MCF 10A (cell line): Measurements from ENCODE around the gene TATDN2. TPM values are rescaled to one million over a fixed set of nuclear protein-coding genes. Genes with fewer than 3 reads are reported as not detected.

Experiments
- BruUV-seq: library from RNA; stranded (reverse); fragments of 400-500 nt; replicated peaks from 2 replicates; lab custom pipeline; 2021; lab: Mats Ljungman, UMichigan
- CTCF ChIA-PET: fragments of 300-600 bp; sonication (Branson Sonifier 250); formaldehyde crosslinking; extraction: SDS; loops from one replicate; lab custom pipeline; 2021; ENCODE audit warnings: antibody characterized with exemption, inconsistent platforms; lab: Yijun Ruan, JAX
- POLR2A ChIA-PET: fragments of 300-600, 350-650 bp; sonication (Branson Sonifier 250); formaldehyde crosslinking; extraction: SDS; loops from one replicate; lab custom pipeline; 2020; ENCODE audit warnings: antibody characterized with exemption, inconsistent platforms; lab: Yijun Ruan, JAX
- DNase-seq: peaks from one replicate; pipeline ENCODE4 v3.0.0-alpha.2; 2018; ENCODE audit not compliant: unreplicated experiment
- H3K27ac Mint-ChIP-seq: one replicate; pipeline ENCODE4 v1.8.0; 2022; ENCODE audit warnings: mild to moderate bottlenecking, low read depth, mixed read lengths; ENCODE audit not compliant: unreplicated experiment
- H3K27me3 Mint-ChIP-seq: one replicate; pipeline ENCODE4 v1.8.0; 2022; ENCODE audit warnings: mixed read lengths; ENCODE audit not compliant: insufficient read depth, unreplicated experiment
- H3K36me3 Mint-ChIP-seq: one replicate; pipeline ENCODE4 v1.8.0; 2022; ENCODE audit warnings: mild to moderate bottlenecking, moderate library complexity, mixed read lengths; ENCODE audit not compliant: insufficient read depth, unreplicated experiment
- H3K4me1 Mint-ChIP-seq: one replicate; pipeline ENCODE4 v1.8.0; 2022; ENCODE audit warnings: mixed read lengths; ENCODE audit not compliant: insufficient read depth, unreplicated experiment
- H3K4me3 Mint-ChIP-seq: one replicate; pipeline ENCODE4 v1.8.0; 2022; ENCODE audit warnings: mild to moderate bottlenecking, moderate library complexity, mixed read lengths; ENCODE audit not compliant: unreplicated experiment
- H3K9me3 Mint-ChIP-seq: one replicate; pipeline ENCODE4 v1.8.0; 2022; ENCODE audit warnings: mixed read lengths; ENCODE audit not compliant: unreplicated experiment
- intact Hi-C: fragments of 100-400 bp; cut with micrococcal nuclease; formaldehyde crosslinking; loops from 2 replicates; pipeline ENCODE4 v1.14.1; 2022
- total RNA-seq: library from RNA; stranded (reverse); gene quantifications from 2 replicates; pipeline ENCODE4 v1.2.3, GENCODE V29; 2022
- TF ChIP-seq, protein P1 (sequence below): fragments of 200-600 bp; IDR thresholded peaks from one replicate; pipeline ENCODE4 v1.8.0; 2022; ENCODE audit warnings: antibody characterized with exemption, mild to moderate bottlenecking; ENCODE audit not compliant: unreplicated experiment

Gene TATDN2
- total RNA-seq, 1 experiment from 2014 or later: 25.9 TPM

DNA sequence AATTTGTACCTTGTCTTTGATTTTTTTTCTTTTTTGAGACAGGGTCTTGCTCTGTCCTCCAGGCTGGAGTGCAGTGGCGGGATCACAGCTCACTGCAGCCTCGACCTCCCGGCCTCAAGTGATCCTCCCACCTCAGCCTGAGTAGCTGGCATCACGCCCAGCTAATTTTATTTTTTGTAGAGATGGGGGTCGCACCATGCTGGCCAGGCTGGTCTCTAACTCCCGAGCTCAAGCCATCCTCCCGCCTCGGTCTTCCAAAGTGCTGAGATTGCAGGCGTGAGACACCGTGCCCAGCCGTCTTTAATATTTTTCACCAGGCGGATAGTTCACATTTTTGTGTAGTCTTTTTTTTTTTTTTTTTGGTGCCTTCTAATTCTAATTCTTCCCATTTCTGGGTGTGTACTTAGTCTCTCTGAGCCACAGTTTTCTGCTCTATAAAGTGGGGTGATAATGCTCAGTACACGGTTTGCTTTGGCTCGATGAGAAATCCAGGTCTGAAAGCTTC lies 528 bp upstream of the TATDN2 start:
- BruUV-seq: no TSS peak
- intact Hi-C loops: no loop called here
- ChIA-PET CTCF (interaction anchor here (0.6 to 1.1 kb wide), 4 partner anchors 56 to 515 kb away, joined by 3 to 7 read pairs (median 4); no protein-coding TSS in a partner anchor), POLR2A (interaction anchor here (0.6 to 1.9 kb wide), 20 partner anchors 8 to 454 kb away, joined by 3 to 18 read pairs (median 4); partner anchors contain the start of genes ARPC4, FANCD2, SEC13 and VHL)
- H3K4me3 Mint-ChIP-seq: peak overlapping the region; percentile 90
- H3K36me3 Mint-ChIP-seq: peaks cover 21% of the 10 kb centered on the region
- peaks cover 32% of the 10 kb centered on the region for H3K4me1 Mint-ChIP-seq
- H3K27ac Mint-ChIP-seq: no peak overlapping the region
- TF ChIP-seq, protein P1, sequence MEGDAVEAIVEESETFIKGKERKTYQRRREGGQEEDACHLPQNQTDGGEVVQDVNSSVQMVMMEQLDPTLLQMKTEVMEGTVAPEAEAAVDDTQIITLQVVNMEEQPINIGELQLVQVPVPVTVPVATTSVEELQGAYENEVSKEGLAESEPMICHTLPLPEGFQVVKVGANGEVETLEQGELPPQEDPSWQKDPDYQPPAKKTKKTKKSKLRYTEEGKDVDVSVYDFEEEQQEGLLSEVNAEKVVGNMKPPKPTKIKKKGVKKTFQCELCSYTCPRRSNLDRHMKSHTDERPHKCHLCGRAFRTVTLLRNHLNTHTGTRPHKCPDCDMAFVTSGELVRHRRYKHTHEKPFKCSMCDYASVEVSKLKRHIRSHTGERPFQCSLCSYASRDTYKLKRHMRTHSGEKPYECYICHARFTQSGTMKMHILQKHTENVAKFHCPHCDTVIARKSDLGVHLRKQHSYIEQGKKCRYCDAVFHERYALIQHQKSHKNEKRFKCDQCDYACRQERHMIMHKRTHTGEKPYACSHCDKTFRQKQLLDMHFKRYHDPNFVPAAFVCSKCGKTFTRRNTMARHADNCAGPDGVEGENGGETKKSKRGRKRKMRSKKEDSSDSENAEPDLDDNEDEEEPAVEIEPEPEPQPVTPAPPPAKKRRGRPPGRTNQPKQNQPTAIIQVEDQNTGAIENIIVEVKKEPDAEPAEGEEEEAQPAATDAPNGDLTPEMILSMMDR: no peak
- no peak for DNase-seq
- no peaks in the 10 kb centered on the region for H3K9me3 Mint-ChIP-seq
- H3K27me3 Mint-ChIP-seq: no peaks in the 10 kb centered on the region

DNA sequence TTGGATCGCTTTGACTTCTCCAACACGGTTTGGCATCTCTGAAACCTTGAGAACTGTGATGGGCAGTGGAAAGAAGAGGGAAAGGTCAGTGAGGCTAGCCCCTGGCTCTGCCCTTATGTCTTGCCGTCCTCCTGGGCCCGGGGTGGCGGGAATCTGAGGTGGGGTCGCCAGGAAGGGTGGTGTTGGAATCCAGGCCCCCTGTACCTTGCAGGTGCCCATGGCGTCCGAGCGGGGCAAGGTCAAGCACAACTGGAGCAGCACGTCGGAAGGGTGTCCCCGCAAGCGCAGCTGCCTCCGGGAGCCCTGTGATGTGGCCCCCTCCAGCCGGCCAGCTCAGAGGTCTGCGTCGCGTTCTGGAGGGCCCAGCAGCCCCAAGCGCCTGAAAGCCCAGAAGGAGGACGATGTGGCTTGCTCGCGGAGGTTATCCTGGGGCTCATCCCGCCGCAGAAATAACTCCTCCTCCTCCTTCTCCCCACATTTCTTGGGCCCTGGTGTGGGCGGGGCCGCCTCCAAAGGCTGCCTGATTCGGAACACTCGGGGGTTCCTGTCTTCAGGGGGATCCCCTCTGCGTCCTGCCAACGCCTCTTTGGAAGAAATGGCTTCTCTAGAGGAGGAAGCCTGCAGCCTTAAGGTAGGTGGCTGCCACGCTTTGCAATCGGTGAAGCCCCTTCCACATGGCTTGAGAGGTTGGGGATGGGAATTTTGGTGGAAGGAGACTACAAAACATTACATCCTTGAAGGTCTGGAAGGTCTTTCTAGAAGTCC lies 907 bp downstream of the TATDN2 start:
- Mint-ChIP-seq H3K9me3 (no peaks in the 10 kb centered on the region), H3K27me3 (no peaks in the 10 kb centered on the region), H3K36me3 (peaks cover 32% of the 10 kb centered on the region), H3K27ac (peak overlapping the region; percentile 69), H3K4me3 (peak overlapping the region; percentile 90), H3K4me1 (peaks cover 32% of the 10 kb centered on the region)
- peak; percentile 48 for DNase-seq
- intact Hi-C loops: no loop called here
- ChIA-PET POLR2A (interaction anchor here (0.6 to 1.9 kb wide), 11 partner anchors 10 to 397 kb away, joined by 3 to 18 read pairs (median 4); partner anchors contain the start of genes SEC13 and VHL), CTCF (no interaction called here)
- no TSS peak for BruUV-seq
- TF ChIP-seq, protein P1: no peak

DNA sequence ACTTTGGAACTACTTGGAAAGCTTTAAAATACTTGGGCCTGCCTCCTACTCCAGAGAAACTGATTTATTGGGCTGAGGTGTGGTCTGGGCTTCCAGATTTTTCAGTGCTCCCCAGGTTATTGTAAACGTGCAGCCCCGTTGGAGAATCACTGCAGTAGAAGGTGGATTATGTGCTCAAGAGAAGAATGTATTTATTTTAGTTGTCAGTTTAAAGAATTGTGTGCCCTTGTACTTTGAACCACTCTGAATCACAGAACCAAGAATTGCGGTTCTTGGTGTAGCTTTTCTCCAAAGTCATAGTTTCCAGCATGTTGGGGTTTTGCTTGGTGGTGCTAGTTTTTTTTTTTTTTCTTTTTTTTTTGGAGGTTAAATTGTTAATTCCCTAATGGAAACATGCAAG lies 1.6 kb downstream of the TATDN2 start:
- Mint-ChIP-seq H3K4me3 (peak overlapping the region; percentile 90), H3K36me3 (peaks cover 31% of the 10 kb centered on the region), H3K9me3 (no peaks in the 10 kb centered on the region), H3K4me1 (peaks cover 37% of the 10 kb centered on the region), H3K27me3 (no peaks in the 10 kb centered on the region), H3K27ac (peak overlapping the region; percentile 69)
- POLR2A ChIA-PET: interaction anchor here (0.6 to 1.4 kb wide), 4 partner anchors 58 to 398 kb away, joined by 3 to 5 read pairs (median 4); partner anchors contain the start of gene VHL
- intact Hi-C loops: no loop called here
- no peak for DNase-seq
- no TSS peak for BruUV-seq
- TF ChIP-seq, protein P1: no peak
- CTCF ChIA-PET: no interaction called here

DNA sequence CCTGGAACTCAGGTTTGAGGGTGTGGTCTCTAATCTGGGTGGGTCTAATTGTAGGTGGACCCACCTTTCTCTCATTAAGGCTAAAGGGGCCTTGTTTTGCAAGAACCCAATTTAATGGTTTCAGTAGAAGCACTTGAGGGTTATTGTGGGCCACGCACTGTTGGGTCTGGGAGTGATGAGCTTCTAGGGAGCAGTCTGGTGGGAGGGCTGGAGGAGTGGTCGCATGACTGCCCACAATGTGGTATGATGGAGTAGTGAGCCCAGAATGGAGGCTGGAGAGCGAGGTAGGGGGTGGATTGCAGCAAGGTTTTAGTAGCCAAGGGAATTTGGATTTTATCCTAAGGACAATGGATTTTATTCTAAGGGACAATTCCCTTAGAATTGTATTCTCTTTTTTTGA lies 2.7 kb downstream of the TATDN2 start:
- Mint-ChIP-seq H3K27me3 (no peaks in the 10 kb centered on the region), H3K36me3 (peaks cover 31% of the 10 kb centered on the region), H3K4me1 (peaks cover 37% of the 10 kb centered on the region), H3K9me3 (no peaks in the 10 kb centered on the region), H3K27ac (no peak overlapping the region), H3K4me3 (peak overlapping the region; percentile 90)
- no peak for DNase-seq
- intact Hi-C loops: no loop called here
- ChIA-PET CTCF (no interaction called here), POLR2A (no interaction called here)
- BruUV-seq: no TSS peak
- TF ChIP-seq, protein P1: no peak
